Kidney epithelial cell (primary cell): ENCODE measurements around the gene WDR43. TPM values are rescaled to one million over a fixed set of nuclear protein-coding genes. Genes with fewer than 3 reads are reported as not detected.

Experiments
- DNase-seq: peaks from one replicate; pipeline ENCODE4 v3.0.0-alpha.2; 2010; ENCODE audit warnings: low read depth
- H3K27me3 ChIP-seq: 2 replicates; pipeline ENCODE4 v1.6.0; 2011; ENCODE audit warnings: low read length; ENCODE audit not compliant: control insufficient read depth, insufficient read depth
- H3K36me3 ChIP-seq: 2 replicates; pipeline ENCODE4 v1.5.1; 2011; ENCODE audit warnings: low read length; ENCODE audit not compliant: control insufficient read depth, insufficient read depth
- H3K4me3 ChIP-seq: 2 replicates; pipeline ENCODE4 v1.5.1; 2011; ENCODE audit warnings: low read depth, mild to moderate bottlenecking, control low read depth, low read length
- CTCF ChIP-seq: IDR thresholded peaks from 2 replicates; pipeline ENCODE4 v1.5.1; 2011; ENCODE audit warnings: mild to moderate bottlenecking, moderate library complexity, low read length, control low read depth, inconsistent platforms; ENCODE audit not compliant: insufficient read depth, poor library complexity, severe bottlenecking
- total RNA-seq: library from RNA; depleted of rRNA; stranded (reverse); fragments of >200 nt; gene quantifications from 2 replicates; pipeline ENCODE4 v1.2.3, GENCODE V29; 2015

The WDR43 gene
- 66.0 and 70.3 TPM in 2 replicates for total RNA-seq

GRCh38 chr2:28894470-28895188 is at the start of gene WDR43:
WDR43 (plus strand) TSS chr2:28894667; CDS start chr2:28894699, 32 bp downstream.
- peak within 1 kb of the TSS; percentile 99 for H3K4me3 ChIP-seq

GRCh38 chr2:28855193-28855592 is 39.3 kb upstream of the WDR43 start:
- no peaks in the 10 kb centered on the region for H3K36me3 ChIP-seq
- H3K27me3 ChIP-seq: no peaks in the 10 kb centered on the region
- H3K4me3 ChIP-seq: no peak overlapping the region
- TF ChIP-seq CTCF: no peak
- no peak for DNase-seq

More at GRCh38 chr2:28894470-28895188, at the start of gene WDR43:
- H3K27me3 ChIP-seq: peaks cover 2% of the 10 kb centered on the region
- H3K36me3 ChIP-seq: no peaks in the 10 kb centered on the region
- peak; percentile 96 for DNase-seq
- TF ChIP-seq CTCF: no peak

- no peak overlapping the region for H3K4me3 ChIP-seq
- no peak for TF ChIP-seq CTCF
- H3K27me3 ChIP-seq: no peaks in the 10 kb centered on the region
- H3K36me3 ChIP-seq: no peaks in the 10 kb centered on the region
- no peak for DNase-seq
Observed at GRCh38 chr2:28855977-28856376, 38.5 kb upstream of the WDR43 start.

GRCh38 chr2:28868611-28869010 is 25.9 kb upstream of the WDR43 start:
- Histone ChIP-seq H3K36me3 (no peaks in the 10 kb centered on the region), H3K27me3 (no peaks in the 10 kb centered on the region), H3K4me3 (peak overlapping the region; percentile 86)
- no peak for TF ChIP-seq CTCF
- DNase-seq: no peak

GRCh38 chr2:28869494-28870145 is 24.8 kb upstream of the WDR43 start:
- TF ChIP-seq CTCF: no peak
- no peak for DNase-seq
- Histone ChIP-seq H3K36me3 (no peaks in the 10 kb centered on the region), H3K4me3 (peak overlapping the region; percentile 86), H3K27me3 (no peaks in the 10 kb centered on the region)
